ENCODE results near the gene B3GAT3.

B3GAT3 gene

DNA sequence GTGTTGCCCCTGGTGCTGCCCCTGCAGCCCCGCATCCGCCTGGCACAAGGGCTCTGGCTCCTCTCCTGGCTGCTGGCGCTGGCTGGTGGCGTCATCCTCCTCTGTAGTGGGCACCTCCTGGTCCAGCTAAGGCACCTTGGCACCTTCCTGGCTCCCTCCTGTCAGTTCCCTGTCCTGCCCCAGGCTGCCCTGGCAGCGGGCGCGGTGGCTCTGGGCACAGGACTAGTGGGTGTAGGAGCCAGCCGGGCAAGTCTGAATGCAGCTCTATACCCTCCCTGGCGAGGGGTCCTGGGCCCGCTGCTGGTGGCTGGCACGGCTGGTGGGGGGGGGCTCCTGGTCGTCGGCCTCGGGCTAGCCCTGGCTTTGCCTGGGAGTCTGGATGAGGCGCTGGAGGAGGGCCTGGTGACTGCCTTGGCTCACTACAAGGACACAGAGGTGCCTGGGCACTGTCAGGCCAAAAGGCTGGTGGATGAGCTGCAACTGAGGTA is 8.5 kb downstream of the B3GAT3 start:
- no peak for ATAC-seq
- peaks cover 54% of the 10 kb centered on the region for H3K4me1 Mint-ChIP-seq
- H3K4me3 Mint-ChIP-seq = peak overlapping the region; percentile 52
- H3K27ac Mint-ChIP-seq = peak overlapping the region; percentile 86
- peaks cover 77% of the 10 kb centered on the region for H3K36me3 Mint-ChIP-seq
- DNase-seq (ENCODE audit: low spot score in 2 of 2) = no peak
- no peaks in the 10 kb centered on the region for H3K9me3 Mint-ChIP-seq

DNA sequence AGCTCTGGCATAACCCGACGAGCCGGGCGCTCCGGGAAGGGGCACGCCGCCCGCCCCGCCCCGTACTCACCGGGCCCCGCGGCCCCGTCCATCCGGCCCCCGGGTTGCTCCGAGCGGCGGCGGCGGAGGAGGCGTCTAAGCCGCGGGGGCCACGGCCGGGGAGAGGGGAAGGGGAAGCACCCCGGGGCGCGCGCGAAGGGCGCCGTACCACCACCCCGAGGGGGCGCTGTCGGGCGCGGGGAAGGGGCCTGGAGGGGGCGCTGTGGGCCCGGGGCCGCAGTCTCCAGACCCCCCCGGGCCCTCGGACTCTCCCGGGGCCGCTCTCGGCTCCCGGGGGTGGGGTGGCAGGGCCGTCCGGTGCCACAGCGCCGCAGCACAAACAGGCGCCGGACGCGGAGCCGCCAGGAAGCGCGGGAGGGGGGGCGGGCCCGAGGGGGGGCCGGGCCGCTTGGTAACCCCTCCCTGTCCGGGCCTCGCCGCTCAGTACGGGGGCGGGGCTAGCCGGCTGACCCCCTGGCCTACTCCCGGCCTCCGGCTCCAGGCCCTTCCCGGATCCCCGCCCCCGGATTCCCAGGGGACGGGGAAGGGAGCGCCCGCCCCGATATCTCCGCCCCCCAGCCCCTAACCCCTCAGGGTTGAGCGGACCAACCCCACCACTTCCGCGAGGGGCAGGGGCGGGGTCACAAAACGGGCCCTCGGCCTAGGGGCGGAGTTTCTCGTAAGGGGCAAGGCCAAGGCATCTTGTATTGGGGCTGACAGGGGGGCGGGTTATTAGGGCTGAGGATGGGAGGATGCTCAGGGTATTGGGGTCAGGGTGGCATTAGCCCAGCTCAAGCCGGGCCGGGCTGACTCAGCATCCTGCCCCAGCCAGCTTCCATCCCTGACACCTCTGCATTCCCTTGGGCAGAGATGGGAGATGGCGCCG is 9.2 kb downstream of the B3GAT3 start, which contains the start of the genes EML3 and ROM1:
TSS of gene EML3 (minus strand) at position 410 of the 925 bp plus-strand sequence. CDS start at position 92, 318 bp downstream.
TSS of gene ROM1 (plus strand) at position 892 of the 925 bp plus-strand sequence. CDS start at position 917, 25 bp downstream.
- H3K27ac Mint-ChIP-seq = peak within 1 kb of the TSS; percentile 97
- peak; percentile 95 to 97 for DNase-seq (ENCODE audit: low spot score in 2 of 2)
- peaks cover 61% of the 10 kb centered on the region for H3K4me1 Mint-ChIP-seq
- H3K4me3 Mint-ChIP-seq = peak within 1 kb of the TSS; percentile 95
- peaks cover 77% of the 10 kb centered on the region for H3K36me3 Mint-ChIP-seq
- H3K9me3 Mint-ChIP-seq = no peaks in the 10 kb centered on the region
- peak; percentile 81 for ATAC-seq

DNA sequence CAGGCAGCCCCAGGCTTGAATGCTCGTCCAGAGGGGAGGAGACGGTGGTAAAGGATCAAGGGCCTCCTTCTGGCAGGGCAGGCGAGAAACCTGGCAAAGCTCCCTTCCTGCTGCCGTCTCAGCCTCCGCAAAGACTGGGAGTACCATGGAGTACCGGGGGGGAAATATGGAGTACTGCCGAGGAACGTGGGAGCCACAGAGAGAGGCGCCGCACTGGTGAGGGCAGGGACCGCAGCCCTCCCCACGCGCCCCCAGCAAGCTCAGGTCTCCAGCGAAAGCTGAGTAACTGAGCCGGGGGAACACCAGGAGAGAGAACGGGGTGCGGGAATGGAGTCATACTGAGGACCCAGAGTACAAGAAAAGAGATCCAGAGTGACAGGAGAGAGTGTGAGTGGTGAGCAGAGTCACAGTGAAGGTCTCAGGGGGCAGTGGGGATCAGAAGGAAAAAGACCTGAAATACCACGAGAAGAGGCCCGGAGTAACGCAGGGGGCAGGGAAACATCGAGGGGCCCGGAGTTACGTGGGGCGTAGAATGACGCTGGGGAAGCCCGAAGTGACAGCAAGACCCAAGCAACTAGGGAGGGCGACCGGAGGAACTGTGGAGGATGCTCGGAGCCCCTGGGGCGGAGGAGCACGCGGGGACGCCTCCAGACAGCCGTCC is 10.0 kb downstream of the B3GAT3 start:
- no peaks in the 10 kb centered on the region for H3K9me3 Mint-ChIP-seq
- H3K36me3 Mint-ChIP-seq = peaks cover 78% of the 10 kb centered on the region
- peak; percentile 59 for ATAC-seq
- peak overlapping the region; percentile 97 for H3K27ac Mint-ChIP-seq
- peak overlapping the region; percentile 95 for H3K4me3 Mint-ChIP-seq
- H3K4me1 Mint-ChIP-seq = peaks cover 63% of the 10 kb centered on the region
- DNase-seq (ENCODE audit: low spot score in 2 of 2) = peak; percentile 31 to 74

DNA sequence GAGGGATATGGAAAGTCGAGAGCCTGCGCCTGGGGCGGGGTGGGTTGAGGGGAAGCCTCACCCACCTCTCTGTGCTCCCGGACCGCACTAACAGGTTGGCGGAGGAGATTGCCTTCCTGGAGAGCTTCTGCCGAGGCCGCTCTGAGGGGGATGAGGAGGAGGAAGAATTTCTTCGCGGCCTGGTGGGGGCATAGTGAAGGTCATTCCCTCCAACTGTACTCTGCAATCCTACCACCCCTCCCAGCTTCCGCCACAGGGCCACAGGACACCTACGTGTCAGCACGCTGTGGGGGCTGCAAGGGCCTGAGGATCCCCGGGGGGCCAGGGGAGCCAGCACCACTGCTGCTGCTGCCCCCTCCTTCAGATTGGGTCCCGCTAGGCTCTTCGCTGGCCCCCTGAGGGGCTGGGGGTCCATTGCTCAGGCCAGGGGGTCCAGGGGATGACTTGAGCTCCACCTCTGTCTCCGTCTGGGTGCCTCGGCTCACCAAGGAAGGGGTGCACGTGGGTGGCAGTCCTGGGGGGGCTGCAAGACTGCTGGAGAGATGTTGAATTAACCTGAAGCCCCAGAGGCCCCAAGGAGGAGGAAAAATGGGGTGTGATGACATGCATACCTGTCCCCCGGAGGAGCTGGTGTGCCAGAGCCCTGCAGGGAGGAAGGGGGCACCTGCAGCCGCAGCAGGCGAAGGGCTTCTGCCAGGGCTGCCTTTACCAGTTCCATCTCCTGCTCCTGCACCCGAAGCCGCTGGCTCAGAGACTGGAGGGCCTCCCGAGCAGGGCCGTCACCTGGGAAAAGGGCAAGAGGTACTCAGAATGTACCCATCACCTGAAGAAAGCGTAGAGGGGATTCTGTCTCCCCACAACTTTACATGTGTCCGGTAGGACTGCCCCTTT is 10.7 kb downstream of the B3GAT3 start:
- ATAC-seq (no peak), DNase-seq (ENCODE audit: low spot score in 2 of 2) (no peak)
- Mint-ChIP-seq H3K36me3 (peaks cover 79% of the 10 kb centered on the region), H3K4me3 (peak overlapping the region; percentile 95), H3K4me1 (peaks cover 63% of the 10 kb centered on the region), H3K27ac (peak overlapping the region; percentile 97), H3K9me3 (no peaks in the 10 kb centered on the region)

DNA sequence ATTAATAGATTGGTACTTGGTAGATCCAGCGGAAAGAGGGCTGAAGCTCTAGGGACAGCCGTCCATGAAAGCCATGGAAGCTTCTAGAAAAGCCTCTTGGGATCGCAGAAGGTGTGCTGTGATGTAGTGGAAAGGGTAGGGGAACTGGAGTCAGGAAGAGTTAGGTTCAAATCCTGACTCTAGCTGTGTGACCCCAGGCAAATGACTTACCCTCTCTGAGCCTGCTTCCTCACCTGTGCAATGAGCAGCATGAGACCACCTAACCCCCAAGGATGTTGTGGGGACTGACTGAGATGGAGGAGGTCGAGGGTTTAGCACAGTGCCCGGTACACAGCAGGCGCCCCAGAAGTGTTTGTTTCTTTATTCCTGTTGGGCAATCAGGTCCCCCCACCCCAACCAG is 11.4 kb downstream of the B3GAT3 start:
- H3K27ac Mint-ChIP-seq = peak overlapping the region; percentile 97
- ATAC-seq (no peak), DNase-seq (ENCODE audit: low spot score in 2 of 2) (no peak)
- no peaks in the 10 kb centered on the region for H3K9me3 Mint-ChIP-seq
- H3K4me1 Mint-ChIP-seq = peaks cover 65% of the 10 kb centered on the region
- peaks cover 82% of the 10 kb centered on the region for H3K36me3 Mint-ChIP-seq
- H3K4me3 Mint-ChIP-seq = peak overlapping the region; percentile 95

DNA sequence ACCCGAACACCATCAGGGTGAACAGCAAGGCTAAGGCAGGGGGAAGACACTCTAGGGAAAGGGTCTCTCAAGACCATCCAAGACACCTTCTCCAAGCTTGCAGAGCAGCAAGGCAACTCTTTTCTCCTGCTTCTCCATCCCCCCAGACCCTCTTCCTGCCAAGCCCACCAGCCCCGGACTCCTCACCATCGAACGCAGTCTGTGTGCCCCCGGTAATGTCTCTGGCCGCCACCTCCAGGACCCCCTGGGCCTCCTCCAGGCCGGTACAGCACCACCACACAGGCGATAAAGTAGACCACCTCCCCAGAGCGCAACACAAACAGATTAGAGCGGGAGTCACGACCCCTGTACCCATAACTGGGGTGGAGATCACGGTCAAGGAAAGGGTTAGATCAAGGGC is 13.0 kb downstream of the B3GAT3 start:
- H3K4me3 Mint-ChIP-seq = peak overlapping the region; percentile 10
- ATAC-seq (no peak), DNase-seq (ENCODE audit: low spot score in 2 of 2) (no peak)
- peaks cover 83% of the 10 kb centered on the region for H3K36me3 Mint-ChIP-seq
- H3K4me1 Mint-ChIP-seq = peaks cover 58% of the 10 kb centered on the region
- H3K27ac Mint-ChIP-seq = peak overlapping the region; percentile 77
- H3K9me3 Mint-ChIP-seq = no peaks in the 10 kb centered on the region

DNA sequence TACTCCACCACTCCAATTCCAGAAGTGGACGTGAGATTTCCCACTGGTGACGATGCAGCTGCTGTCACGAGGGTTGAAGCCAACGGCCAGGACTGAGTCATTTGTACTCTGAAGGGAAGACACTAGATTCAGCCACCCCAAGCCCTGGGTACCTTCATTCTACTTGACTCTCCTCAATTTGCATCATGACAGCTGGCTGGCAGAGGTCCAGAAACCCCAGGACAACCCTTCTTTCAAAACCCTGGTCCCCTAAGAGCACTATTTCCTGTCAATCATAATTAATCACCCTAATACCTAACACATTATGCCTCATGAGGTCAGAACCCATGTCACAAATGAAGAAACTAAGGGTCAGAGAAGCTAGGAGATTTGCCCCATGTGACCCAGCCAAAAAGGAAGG is 14.1 kb downstream of the B3GAT3 start:
- Mint-ChIP-seq H3K27ac (peak overlapping the region; percentile 34), H3K36me3 (peaks cover 91% of the 10 kb centered on the region), H3K4me1 (peaks cover 65% of the 10 kb centered on the region), H3K4me3 (no peak overlapping the region), H3K9me3 (no peaks in the 10 kb centered on the region)
- no peak for DNase-seq (ENCODE audit: low spot score in 2 of 2)
- no peak for ATAC-seq

DNA sequence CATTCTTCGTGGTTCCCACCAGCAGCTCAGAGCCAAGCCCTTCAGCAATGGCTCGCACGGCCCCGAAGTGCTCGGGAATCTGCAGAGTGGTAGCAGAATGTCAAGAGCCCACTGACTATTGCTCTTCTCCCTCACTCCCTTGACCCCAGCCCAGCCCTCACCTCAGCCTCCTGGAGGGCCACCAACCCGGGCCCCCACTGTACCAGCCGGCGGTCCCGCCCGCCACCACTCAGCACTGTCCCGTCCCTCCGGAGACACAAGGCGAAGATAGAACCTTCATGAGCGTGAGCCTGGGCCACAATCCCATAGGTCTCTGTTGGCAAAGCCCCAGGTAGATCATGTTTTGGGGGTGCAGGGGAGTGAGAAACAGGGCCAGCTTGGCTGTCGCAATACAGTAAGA is 15.9 kb downstream of the B3GAT3 start:
- DNase-seq (ENCODE audit: low spot score in 2 of 2) = no peak
- no peaks in the 10 kb centered on the region for H3K9me3 Mint-ChIP-seq
- H3K4me1 Mint-ChIP-seq = peaks cover 58% of the 10 kb centered on the region
- no peak for ATAC-seq
- H3K27ac Mint-ChIP-seq = no peak overlapping the region
- H3K36me3 Mint-ChIP-seq = peaks cover 92% of the 10 kb centered on the region
- no peak overlapping the region for H3K4me3 Mint-ChIP-seq

DNA sequence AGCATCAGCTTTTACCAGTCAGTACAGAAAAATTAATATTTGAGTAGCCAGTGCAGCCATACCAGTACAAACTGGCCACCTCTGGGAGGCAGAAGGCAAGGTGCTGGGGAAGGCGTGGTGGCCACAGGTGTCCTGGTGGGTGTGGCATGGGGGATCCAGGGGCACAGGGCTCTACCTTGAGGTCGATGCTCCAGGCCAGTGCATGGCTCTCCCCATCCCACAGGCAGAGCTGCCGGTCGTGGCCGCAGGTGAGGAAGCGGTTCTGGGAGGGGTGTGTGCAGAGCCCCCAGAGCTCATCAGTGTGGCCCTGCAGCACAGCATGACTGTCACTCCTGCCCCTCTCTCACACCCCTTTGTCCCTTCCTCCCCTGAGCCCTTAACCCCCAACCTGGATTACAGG is 16.3 kb downstream of the B3GAT3 start:
- H3K4me3 Mint-ChIP-seq = no peak overlapping the region
- ATAC-seq = no peak
- H3K27ac Mint-ChIP-seq = peak overlapping the region; percentile 67
- DNase-seq (ENCODE audit: low spot score in 2 of 2) = no peak
- H3K9me3 Mint-ChIP-seq = no peaks in the 10 kb centered on the region
- peaks cover 56% of the 10 kb centered on the region for H3K4me1 Mint-ChIP-seq
- peaks cover 92% of the 10 kb centered on the region for H3K36me3 Mint-ChIP-seq

DNA sequence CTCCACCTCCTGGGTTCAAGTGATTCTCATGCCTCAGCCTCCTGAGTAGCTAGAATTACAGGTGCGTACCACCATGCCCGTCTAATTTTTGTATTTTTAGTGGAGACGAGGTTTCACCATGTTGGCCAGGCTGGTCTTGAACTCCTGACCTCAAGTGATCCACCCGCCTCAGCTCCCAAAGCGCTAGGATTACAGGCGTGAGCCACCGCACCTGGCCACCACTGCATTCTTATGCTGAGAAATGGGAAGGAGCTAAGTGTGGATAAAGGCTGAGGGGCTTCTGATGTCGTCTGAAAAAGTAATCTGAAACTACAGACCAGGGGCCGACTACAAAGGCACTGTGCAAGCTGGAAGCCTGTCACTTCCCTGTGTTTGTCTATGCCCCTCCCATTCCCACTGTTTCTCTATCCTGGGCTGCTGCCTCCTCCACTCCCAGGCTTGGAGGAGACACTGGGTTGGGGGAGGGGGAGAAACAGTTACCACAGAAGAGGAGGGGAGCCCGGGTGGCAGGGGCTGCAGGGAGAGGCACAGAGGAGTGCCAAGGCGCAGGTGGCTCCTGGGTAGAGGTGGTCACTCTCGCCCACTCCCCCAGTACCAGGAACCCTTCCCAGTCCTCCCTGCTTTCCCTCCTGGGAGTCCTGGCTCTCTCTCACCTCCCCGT is 17.2 kb downstream of the B3GAT3 start:
- H3K4me3 Mint-ChIP-seq = no peak overlapping the region
- peak overlapping the region; percentile 86 for H3K27ac Mint-ChIP-seq
- H3K4me1 Mint-ChIP-seq = peaks cover 57% of the 10 kb centered on the region
- H3K36me3 Mint-ChIP-seq = peaks cover 95% of the 10 kb centered on the region
- no peak for ATAC-seq
- no peaks in the 10 kb centered on the region for H3K9me3 Mint-ChIP-seq
- DNase-seq (ENCODE audit: low spot score in 2 of 2) = no peak

DNA sequence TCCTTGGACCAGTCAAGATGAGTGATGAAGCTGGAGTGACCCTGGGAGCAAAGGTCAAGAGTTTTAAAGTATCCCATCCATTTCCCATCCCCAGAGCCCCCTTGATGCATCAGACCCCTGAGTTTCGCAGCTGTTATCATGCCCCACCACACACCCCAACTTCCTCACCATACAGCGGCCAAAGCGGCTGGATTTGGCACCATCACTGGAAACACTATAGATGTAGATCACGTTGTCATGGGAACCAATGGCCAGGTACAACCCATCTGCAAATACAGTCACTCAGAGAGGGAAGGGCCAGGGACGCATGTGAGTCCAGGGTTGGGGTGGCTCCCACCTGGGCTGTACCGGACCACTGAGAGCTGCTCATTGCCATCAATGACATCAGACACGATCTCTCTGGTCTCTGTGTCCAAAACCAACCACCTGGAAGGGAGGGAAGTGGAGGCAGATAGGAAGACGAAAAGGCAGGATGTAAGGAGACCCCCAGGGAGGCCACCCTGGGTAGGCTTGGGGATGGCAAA is 17.9 kb downstream of the B3GAT3 start:
- H3K4me1 Mint-ChIP-seq = peaks cover 57% of the 10 kb centered on the region
- no peaks in the 10 kb centered on the region for H3K9me3 Mint-ChIP-seq
- H3K36me3 Mint-ChIP-seq = peaks cover 95% of the 10 kb centered on the region
- ATAC-seq (no peak), DNase-seq (ENCODE audit: low spot score in 2 of 2) (no peak)
- H3K27ac Mint-ChIP-seq = peak overlapping the region; percentile 86
- peak overlapping the region; percentile 88 for H3K4me3 Mint-ChIP-seq

DNA sequence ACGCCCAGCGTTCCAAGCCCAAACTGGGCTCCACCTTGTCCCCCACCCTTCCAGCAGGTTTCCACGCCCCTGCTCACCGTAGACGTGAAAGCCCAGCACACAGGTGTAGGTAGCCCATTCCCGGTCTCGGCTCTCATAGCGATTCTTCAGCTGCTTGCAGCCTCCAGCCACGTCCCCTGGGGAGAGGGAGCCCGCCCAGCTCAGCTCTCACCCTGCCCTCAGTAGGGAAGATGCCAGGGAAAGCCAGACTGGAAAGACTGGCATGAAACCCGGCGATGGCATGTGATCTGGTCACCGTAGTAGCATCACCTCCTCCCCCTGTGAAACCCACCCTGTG is 18.7 kb downstream of the B3GAT3 start:
- H3K36me3 Mint-ChIP-seq = peaks cover 95% of the 10 kb centered on the region

DNA sequence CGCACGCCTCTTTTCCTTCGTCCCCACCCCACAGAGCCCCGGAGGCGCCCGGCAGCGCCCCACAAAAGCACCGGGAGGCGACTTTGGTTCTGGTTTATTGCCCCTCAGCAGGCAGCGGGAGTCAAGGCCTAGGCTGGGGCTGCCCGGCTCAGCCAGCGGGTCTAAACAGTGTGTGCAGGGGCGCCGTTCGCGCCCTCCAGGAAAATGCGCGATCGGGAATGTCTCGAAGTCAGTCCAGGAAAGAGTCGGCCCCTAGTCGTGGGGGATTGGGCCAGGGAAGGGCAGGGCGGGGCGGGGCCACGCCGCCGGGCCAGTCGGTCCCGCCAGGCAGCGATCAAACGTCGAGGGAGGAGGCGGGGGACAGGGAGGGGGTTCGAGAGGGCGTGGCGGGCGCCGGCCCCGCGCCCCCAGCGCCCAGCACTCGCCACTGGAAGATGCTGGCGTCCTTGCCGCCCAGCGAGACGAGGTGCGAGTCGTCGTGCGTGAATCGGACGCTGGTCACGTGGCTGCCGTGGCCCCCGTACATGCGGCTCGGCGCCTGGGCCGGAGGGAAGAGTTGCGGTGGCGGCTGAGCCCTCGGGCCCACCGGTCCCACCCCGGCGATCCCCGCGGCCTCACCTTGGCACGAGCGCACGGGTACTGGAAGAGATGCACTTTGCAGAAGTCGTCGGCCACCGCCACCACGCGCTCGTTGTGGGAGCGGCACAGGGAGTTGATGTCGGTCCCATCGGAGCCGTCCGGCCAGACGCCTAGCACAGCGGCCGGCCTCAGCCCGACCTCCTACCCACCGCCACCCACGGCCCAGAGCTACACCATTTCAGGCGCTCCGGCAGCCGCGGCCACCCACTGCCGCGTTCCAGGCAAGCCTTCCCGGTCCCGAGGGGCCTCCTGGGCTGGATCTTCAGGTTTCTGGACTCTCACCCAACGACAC is 19.4 kb downstream of the B3GAT3 start:
- no peak for DNase-seq (ENCODE audit: low spot score in 2 of 2)
- Mint-ChIP-seq H3K4me1 (peaks cover 59% of the 10 kb centered on the region), H3K9me3 (no peaks in the 10 kb centered on the region), H3K4me3 (peak overlapping the region; percentile 88), H3K36me3 (peaks cover 95% of the 10 kb centered on the region), H3K27ac (peak overlapping the region; percentile 96)
- no peak for ATAC-seq

More for the DNA sequence above, 18.7 kb downstream of the B3GAT3 start:
- no peak for ATAC-seq
- Mint-ChIP-seq H3K27ac (peak overlapping the region; percentile 86), H3K9me3 (no peaks in the 10 kb centered on the region), H3K4me1 (peaks cover 59% of the 10 kb centered on the region), H3K4me3 (peak overlapping the region; percentile 88)
- no peak for DNase-seq (ENCODE audit: low spot score in 2 of 2)
